Osteoblast (primary cell): ENCODE results near the gene LPCAT3. TPM values are rescaled to one million over a fixed set of nuclear protein-coding genes. Genes with fewer than 3 reads are reported as not detected.

Experiments used
- DNase-seq: peaks from one replicate; pipeline ENCODE4 v3.0.0; 2011; ENCODE audit warnings: low spot score, mixed read lengths; ENCODE audit not compliant: insufficient read length; ENCODE audit errors: missing footprints
- H2AFZ ChIP-seq: 2 replicates; pipeline ENCODE4 v1.6.0; 2011; ENCODE audit warnings: mild to moderate bottlenecking, low read length
- H3K27ac ChIP-seq: 2 replicates; pipeline ENCODE4 v1.5.1; 2011; ENCODE audit warnings: mild to moderate bottlenecking, low read depth, low read length, moderate library complexity
- H3K27me3 ChIP-seq: 2 replicates; pipeline ENCODE4 v1.6.0; 2012; ENCODE audit warnings: mild to moderate bottlenecking, control low read depth, inconsistent platforms, low read length, moderate library complexity; ENCODE audit not compliant: insufficient read depth
- H3K36me3 ChIP-seq: 2 replicates; pipeline ENCODE4 v1.5.1; 2011; ENCODE audit warnings: mild to moderate bottlenecking, low read length, control low read depth, moderate library complexity; ENCODE audit not compliant: insufficient read depth
- H3K4me1 ChIP-seq: 2 replicates; pipeline ENCODE4 v1.5.1; 2011; ENCODE audit warnings: mild to moderate bottlenecking, low read length, control low read depth, moderate library complexity; ENCODE audit not compliant: insufficient read depth
- H3K4me2 ChIP-seq: 2 replicates; pipeline ENCODE4 v1.6.0; 2011; ENCODE audit warnings: mild to moderate bottlenecking, low read length; ENCODE audit not compliant: insufficient read depth
- H3K4me3 ChIP-seq: fragments of 200-600 bp; sonication (generic); 3 replicates; pipeline ENCODE4 v1.5.1; 2012; ENCODE audit warnings: mild to moderate bottlenecking, low read length, inconsistent platforms; ENCODE audit not compliant: insufficient read depth
- H3K79me2 ChIP-seq: 2 replicates; pipeline ENCODE4 v1.6.0; 2012; ENCODE audit warnings: mild to moderate bottlenecking, low read length, control low read depth, inconsistent platforms; ENCODE audit not compliant: insufficient read depth
- H3K9me3 ChIP-seq: 2 replicates; pipeline ENCODE4 v1.5.1; 2011; ENCODE audit warnings: low read depth, low read length, control low read depth
- H4K20me1 ChIP-seq: 2 replicates; pipeline ENCODE4 v1.6.0; 2012; ENCODE audit warnings: mild to moderate bottlenecking, low read length, control low read depth; ENCODE audit not compliant: insufficient read depth
- total RNA-seq: library from RNA; depleted of rRNA; stranded (reverse); fragments of >200 nt; gene quantifications from 2 replicates; pipeline ENCODE4 v1.2.3, GENCODE V29; 2012
- TF ChIP-seq, protein P1 (sequence below): IDR thresholded peaks from 2 replicates; pipeline ENCODE4 v1.5.1; 2011; ENCODE audit warnings: mild to moderate bottlenecking, low read depth, low read length, moderate library complexity; ENCODE audit errors: extremely low read depth

The LPCAT3 gene
- total RNA-seq, 1 donor = 20.3 TPM

DNA sequence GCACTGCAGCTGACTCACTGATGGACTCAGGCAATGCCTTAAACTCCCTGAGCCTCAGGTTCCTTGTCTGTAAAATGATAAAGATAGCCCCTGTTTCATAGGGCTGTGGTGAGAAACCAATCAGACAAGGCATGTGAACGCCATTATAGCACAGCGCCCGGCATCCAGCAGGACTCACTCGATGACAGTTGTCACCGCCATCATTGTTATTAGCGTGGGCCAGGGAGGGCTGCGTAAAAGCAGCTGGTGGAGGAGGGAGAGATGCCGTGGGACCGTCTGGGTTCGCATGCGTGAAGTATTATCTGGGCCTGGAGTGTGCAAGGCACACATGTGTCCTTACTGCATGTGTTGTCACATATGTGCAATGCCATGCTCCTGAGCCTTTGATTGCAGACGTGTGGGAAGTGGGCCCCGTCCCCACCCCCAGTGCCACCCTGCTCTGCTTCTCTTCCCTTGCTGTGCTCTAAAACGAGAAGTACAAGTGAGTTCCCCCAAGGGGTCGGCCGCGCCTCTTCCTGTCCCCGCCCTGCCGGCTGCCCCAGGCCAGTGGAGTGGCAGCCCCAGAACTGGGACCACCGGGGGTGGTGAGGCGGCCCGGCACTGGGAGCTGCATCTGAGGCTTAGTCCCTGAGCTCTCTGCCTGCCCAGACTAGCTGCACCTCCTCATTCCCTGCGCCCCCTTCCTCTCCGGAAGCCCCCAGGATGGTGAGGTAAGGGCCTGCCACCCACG is 67.3 kb downstream of the LPCAT3 start, which contains the start of gene PTPN6:
TSS of gene PTPN6 (plus strand) at position 546 of the 730 bp plus-strand sequence. CDS start at position 703, 157 bp downstream.
- TF ChIP-seq, protein P1, sequence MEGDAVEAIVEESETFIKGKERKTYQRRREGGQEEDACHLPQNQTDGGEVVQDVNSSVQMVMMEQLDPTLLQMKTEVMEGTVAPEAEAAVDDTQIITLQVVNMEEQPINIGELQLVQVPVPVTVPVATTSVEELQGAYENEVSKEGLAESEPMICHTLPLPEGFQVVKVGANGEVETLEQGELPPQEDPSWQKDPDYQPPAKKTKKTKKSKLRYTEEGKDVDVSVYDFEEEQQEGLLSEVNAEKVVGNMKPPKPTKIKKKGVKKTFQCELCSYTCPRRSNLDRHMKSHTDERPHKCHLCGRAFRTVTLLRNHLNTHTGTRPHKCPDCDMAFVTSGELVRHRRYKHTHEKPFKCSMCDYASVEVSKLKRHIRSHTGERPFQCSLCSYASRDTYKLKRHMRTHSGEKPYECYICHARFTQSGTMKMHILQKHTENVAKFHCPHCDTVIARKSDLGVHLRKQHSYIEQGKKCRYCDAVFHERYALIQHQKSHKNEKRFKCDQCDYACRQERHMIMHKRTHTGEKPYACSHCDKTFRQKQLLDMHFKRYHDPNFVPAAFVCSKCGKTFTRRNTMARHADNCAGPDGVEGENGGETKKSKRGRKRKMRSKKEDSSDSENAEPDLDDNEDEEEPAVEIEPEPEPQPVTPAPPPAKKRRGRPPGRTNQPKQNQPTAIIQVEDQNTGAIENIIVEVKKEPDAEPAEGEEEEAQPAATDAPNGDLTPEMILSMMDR = no peak
- H3K27ac ChIP-seq = no peak within 1 kb of the TSS
- DNase-seq = peak; percentile 51
- H3K4me2 ChIP-seq = no peak within 1 kb of the TSS
- H3K27me3 ChIP-seq = no peaks in the 10 kb centered on the region
- H2AFZ ChIP-seq = no peak within 1 kb of the TSS
- no peaks in the 10 kb centered on the region for H4K20me1 ChIP-seq
- peaks cover 5% of the 10 kb centered on the region for H3K36me3 ChIP-seq
- H3K4me3 ChIP-seq = no peak within 1 kb of the TSS
- no peaks in the 10 kb centered on the region for H3K79me2 ChIP-seq
- H3K9me3 ChIP-seq = no peaks in the 10 kb centered on the region
- peaks cover 12% of the 10 kb centered on the region for H3K4me1 ChIP-seq

DNA sequence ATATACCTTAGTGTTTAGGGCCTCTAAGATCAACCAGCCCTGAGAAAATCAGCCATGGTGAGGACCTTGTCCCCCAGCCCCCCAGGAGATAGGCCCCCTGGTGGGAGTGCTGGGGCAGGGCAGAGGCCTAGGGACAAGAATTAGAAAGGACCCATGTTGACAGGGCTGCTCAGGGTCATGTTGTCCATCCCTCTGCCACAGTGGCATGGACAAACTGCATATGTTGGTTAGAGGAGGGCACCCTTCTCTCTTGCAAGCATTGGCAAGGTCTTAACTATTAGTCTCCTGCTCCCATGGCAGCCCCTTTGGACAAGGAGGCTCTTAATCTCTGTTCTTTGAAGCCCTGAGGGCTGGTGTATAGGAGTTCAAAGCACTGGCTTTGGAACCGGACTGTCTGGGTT is 67.9 kb downstream of the LPCAT3 start:
- no peaks in the 10 kb centered on the region for H3K9me3 ChIP-seq
- peaks cover 12% of the 10 kb centered on the region for H3K4me1 ChIP-seq
- no peaks in the 10 kb centered on the region for H4K20me1 ChIP-seq
- TF ChIP-seq, protein P1 = peak; percentile 30
- H2AFZ ChIP-seq = no peak overlapping the region
- no peak overlapping the region for H3K4me3 ChIP-seq
- no peak overlapping the region for H3K27ac ChIP-seq
- no peaks in the 10 kb centered on the region for H3K27me3 ChIP-seq
- H3K36me3 ChIP-seq = peaks cover 11% of the 10 kb centered on the region
- H3K4me2 ChIP-seq = no peak overlapping the region
- no peaks in the 10 kb centered on the region for H3K79me2 ChIP-seq
- peak; percentile 65 for DNase-seq

DNA sequence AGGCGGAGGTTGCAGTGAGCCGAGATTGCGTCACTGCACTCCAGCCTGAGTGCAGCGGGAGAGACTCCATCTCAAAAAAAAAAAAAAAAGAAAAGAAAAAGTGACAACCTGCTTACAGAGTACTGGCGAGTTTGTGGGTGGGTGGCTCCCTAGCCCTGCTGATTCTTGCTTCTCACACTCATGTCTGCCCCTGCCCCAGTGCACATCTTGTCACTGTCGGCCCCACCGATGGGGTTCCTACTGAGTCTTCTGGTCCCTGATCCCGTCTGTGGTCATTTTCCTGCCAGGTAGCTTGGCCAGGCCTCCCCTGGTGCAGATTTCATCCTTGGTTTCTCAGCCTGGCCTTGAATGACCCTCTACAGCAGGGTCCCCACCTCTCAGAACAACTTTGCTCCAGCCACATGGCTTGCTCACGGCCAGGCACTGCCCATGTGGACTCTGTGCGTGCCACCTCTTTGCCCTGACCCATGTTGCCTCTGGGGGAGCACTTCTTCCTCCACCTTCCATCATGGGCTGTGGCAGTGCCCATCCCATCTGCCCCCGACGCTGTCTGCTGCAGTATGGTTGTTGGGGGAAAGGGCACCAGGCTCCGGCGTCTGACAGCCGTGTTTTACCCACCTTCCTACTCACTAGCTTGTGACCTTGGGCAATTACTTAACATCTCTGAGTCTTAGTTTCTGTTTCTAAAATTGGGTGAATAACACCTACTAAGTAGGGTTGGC is 69.2 kb downstream of the LPCAT3 start:
- Histone ChIP-seq H3K27ac (no peak overlapping the region), H3K9me3 (no peaks in the 10 kb centered on the region), H2AFZ (no peak overlapping the region), H3K4me1 (peaks cover 15% of the 10 kb centered on the region), H3K36me3 (peaks cover 12% of the 10 kb centered on the region), H4K20me1 (no peaks in the 10 kb centered on the region), H3K4me2 (no peak overlapping the region), H3K27me3 (no peaks in the 10 kb centered on the region), H3K79me2 (no peaks in the 10 kb centered on the region), H3K4me3 (no peak overlapping the region)
- TF ChIP-seq, protein P1 = peak; percentile 22
- peak; percentile 86 for DNase-seq

DNA sequence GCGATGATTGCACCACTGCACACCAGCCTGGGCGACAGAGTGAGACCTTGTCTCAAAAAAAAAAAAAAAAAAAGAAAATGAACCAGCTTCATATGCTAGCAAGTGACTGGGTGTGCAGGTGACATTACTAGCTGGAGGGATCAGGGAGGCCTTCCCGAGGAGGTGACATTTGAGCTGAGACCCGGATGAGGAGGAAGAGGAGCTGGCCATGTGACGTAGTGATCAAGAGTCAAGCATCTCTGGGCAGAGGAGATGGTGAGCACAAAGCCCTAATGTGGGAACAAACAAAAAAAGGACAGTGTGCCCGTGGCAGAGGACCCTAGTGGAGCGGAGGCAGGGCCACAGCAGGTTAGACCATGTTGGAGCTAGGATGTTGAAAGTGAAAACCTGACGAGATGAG is 70.7 kb downstream of the LPCAT3 start:
- Histone ChIP-seq H3K27ac (no peak overlapping the region), H4K20me1 (no peaks in the 10 kb centered on the region), H3K36me3 (peaks cover 12% of the 10 kb centered on the region), H3K4me1 (peaks cover 16% of the 10 kb centered on the region), H3K9me3 (no peaks in the 10 kb centered on the region), H3K4me3 (no peak overlapping the region), H3K4me2 (no peak overlapping the region), H3K27me3 (no peaks in the 10 kb centered on the region), H3K79me2 (no peaks in the 10 kb centered on the region), H2AFZ (no peak overlapping the region)
- DNase-seq = no peak
- TF ChIP-seq, protein P1 = no peak
